ENCODE data around the gene GAK. TPM values are rescaled to one million over a fixed set of nuclear protein-coding genes. Genes with fewer than 3 reads are reported as not detected.

The GAK gene
- polyA plus RNA-seq, 1 donor from 2014 or later = 58.8 TPM

DNA sequence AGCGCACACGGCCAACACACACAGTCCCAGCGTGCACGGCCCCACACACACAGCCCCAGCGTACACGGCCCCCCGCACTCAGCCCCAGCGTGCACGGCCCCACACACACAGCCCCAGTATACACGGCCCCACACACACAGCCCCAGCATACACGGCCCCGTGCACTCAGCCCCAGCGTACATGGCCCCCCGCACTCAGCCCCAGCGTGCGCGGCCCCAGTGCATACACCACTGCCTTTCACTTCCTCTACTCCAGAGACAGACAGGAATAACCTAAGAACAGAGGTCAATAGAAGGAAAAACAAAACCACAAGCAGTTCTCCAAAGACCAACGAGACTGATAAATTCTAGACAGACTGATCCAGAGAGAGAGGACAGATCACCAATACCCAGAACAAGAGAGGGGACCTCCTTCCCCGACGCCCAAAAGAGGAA lies 17.1 kb downstream of the GAK start:
- Histone ChIP-seq H3K27me3 (ENCODE audit: insufficient read depth, low read depth, low read length) (no peaks in the 10 kb centered on the region), H3K9ac (ENCODE audit: low read length) (no peak overlapping the region), H2AFZ (ENCODE audit: low read depth, low read length) (no peak overlapping the region), H3K9me2 (ENCODE audit: insufficient read depth, low read length) (no peaks in the 10 kb centered on the region), H3K9me3 (ENCODE audit: low read length) (no peaks in the 10 kb centered on the region), H3K79me2 (replicated peaks; ENCODE audit: insufficient read depth, low read length) (peaks cover 16% of the 10 kb centered on the region), H3K27ac (ENCODE audit: low read length) (no peak overlapping the region), H3K36me3 (ENCODE audit: insufficient read depth, low read length) (no peaks in the 10 kb centered on the region), H3K4me3 (ENCODE audit: low read length) (no peak overlapping the region), H3K4me2 (ENCODE audit: low read length) (no peak overlapping the region), H3F3A (ENCODE audit: insufficient read depth, low read length, poor library complexity, severe bottlenecking) (no peaks in the 10 kb centered on the region), H4K20me1 (ENCODE audit: insufficient read depth) (no peaks in the 10 kb centered on the region)
- TF ChIP-seq SMC3 (conservative IDR thresholded peaks at IDR 0.05; ENCODE audit: poor library complexity) (no peak), MXI1 (conservative IDR thresholded peaks at IDR 0.05; ENCODE audit: poor library complexity, severe bottlenecking) (no peak), EZH2 (IDR thresholded peaks at IDR 0.05; ENCODE audit: borderline replicate concordance, insufficient read depth, low read length, poor library complexity, severe bottlenecking) (no peak), EP300 (conservative IDR thresholded peaks at IDR 0.05; ENCODE audit: poor library complexity, severe bottlenecking) (no peak), POLR2AphosphoS5 (IDR thresholded peaks at IDR 0.05) (no peak), CTCF (IDR thresholded peaks at IDR 0.05; ENCODE audit: poor library complexity, severe bottlenecking) (no peak), TAF1 (IDR thresholded peaks at IDR 0.05; ENCODE audit: low read depth) (no peak), RAD21 (conservative IDR thresholded peaks at IDR 0.05) (no peak)
- TF ChIP-seq, protein P1, sequence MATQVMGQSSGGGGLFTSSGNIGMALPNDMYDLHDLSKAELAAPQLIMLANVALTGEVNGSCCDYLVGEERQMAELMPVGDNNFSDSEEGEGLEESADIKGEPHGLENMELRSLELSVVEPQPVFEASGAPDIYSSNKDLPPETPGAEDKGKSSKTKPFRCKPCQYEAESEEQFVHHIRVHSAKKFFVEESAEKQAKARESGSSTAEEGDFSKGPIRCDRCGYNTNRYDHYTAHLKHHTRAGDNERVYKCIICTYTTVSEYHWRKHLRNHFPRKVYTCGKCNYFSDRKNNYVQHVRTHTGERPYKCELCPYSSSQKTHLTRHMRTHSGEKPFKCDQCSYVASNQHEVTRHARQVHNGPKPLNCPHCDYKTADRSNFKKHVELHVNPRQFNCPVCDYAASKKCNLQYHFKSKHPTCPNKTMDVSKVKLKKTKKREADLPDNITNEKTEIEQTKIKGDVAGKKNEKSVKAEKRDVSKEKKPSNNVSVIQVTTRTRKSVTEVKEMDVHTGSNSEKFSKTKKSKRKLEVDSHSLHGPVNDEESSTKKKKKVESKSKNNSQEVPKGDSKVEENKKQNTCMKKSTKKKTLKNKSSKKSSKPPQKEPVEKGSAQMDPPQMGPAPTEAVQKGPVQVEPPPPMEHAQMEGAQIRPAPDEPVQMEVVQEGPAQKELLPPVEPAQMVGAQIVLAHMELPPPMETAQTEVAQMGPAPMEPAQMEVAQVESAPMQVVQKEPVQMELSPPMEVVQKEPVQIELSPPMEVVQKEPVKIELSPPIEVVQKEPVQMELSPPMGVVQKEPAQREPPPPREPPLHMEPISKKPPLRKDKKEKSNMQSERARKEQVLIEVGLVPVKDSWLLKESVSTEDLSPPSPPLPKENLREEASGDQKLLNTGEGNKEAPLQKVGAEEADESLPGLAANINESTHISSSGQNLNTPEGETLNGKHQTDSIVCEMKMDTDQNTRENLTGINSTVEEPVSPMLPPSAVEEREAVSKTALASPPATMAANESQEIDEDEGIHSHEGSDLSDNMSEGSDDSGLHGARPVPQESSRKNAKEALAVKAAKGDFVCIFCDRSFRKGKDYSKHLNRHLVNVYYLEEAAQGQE (IDR thresholded peaks at IDR 0.05; ENCODE audit: borderline replicate concordance) = no peak

- Histone ChIP-seq H3K9ac (ENCODE audit: low read length) (no peak overlapping the region), H3F3A (ENCODE audit: insufficient read depth, low read length, poor library complexity, severe bottlenecking) (no peaks in the 10 kb centered on the region), H3K36me3 (ENCODE audit: insufficient read depth, low read length) (no peaks in the 10 kb centered on the region), H3K79me2 (replicated peaks; ENCODE audit: insufficient read depth, low read length) (peaks cover 13% of the 10 kb centered on the region), H3K4me3 (ENCODE audit: low read length) (no peak overlapping the region), H3K27me3 (ENCODE audit: insufficient read depth, low read depth, low read length) (no peaks in the 10 kb centered on the region), H2AFZ (ENCODE audit: low read depth, low read length) (no peak overlapping the region), H4K20me1 (ENCODE audit: insufficient read depth) (no peaks in the 10 kb centered on the region), H3K4me2 (ENCODE audit: low read length) (no peak overlapping the region), H3K9me2 (ENCODE audit: insufficient read depth, low read length) (no peaks in the 10 kb centered on the region), H3K9me3 (ENCODE audit: low read length) (no peaks in the 10 kb centered on the region), H3K27ac (ENCODE audit: low read length) (no peak overlapping the region)
- TF ChIP-seq SMC3 (conservative IDR thresholded peaks at IDR 0.05; ENCODE audit: poor library complexity) (no peak), EP300 (conservative IDR thresholded peaks at IDR 0.05; ENCODE audit: poor library complexity, severe bottlenecking) (no peak), CTCF (IDR thresholded peaks at IDR 0.05; ENCODE audit: poor library complexity, severe bottlenecking) (no peak), TAF1 (IDR thresholded peaks at IDR 0.05; ENCODE audit: low read depth) (no peak), POLR2AphosphoS5 (IDR thresholded peaks at IDR 0.05) (no peak), EZH2 (IDR thresholded peaks at IDR 0.05; ENCODE audit: borderline replicate concordance, insufficient read depth, low read length, poor library complexity, severe bottlenecking) (no peak), MXI1 (conservative IDR thresholded peaks at IDR 0.05; ENCODE audit: poor library complexity, severe bottlenecking) (no peak), RAD21 (conservative IDR thresholded peaks at IDR 0.05) (no peak)
- TF ChIP-seq, protein P1 (IDR thresholded peaks at IDR 0.05; ENCODE audit: borderline replicate concordance) = no peak
Observed at GRCh38 chr4:914531-914930, 17.6 kb downstream of the GAK start.
